Eye (tissue), 1 donor: ENCODE measurements around the gene SMYD3.

Source experiments
- DNase-seq: peaks from one replicate; pipeline ENCODE4 v3.0.0-alpha.2; 2015

SMYD3 gene

DNA sequence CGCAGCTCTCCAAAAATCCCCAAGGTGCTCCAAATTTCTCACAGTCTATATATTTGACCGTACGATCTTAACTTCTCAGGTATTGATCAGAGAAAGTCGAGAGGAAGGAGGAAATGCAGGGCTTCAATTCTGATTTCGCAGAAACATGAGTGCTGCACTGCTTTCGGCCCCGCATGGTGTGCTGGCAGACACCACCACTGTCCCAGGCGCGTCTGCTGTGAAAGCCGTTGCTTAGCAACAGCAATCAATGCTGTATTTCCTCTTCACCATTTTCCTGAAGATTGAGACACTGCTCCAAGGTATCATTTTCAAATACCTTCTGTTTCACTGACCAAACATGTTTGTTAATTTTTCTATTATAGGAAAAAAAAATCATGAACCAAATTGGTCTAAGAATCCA is 296.3 kb downstream of the SMYD3 start:
- peak; percentile 70 for DNase-seq

DNA sequence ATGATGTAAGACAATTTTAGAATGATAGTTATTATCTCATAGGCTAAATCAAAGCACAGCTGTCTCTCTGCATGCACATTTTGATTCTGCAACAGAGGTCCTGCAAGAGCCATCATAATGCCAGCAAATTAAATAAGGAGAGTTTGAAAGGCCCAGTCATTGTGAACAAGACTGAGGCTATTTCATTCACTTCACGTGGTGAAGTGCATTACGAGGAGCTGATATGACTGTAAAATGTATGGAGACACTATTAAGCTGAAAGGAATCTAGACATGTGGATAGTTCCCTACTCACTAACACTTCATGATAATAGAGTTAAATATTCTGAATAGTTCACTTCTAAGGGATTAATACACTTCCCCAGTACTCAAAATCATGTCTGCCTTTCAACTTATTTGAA is 299.0 kb downstream of the SMYD3 start:
- no peak for DNase-seq

DNA sequence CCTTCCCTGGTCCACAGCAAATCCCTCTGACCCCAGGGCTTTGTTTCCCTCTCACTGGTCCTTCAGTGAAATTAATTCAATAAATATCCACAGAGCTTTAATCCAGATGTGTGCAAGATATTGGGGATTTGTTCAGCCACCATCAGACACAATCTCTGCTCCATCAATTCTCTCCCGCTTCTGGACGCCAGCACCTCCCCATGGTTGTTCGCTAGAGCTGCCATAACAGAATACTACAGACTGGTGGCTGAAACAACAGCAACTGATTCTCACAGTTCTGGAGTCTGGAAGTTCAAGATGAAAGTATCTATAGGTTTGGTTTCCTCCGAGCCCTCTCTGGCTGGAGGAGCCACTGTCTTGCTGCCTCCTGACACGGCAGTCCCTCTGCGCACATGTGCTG is 303.9 kb downstream of the SMYD3 start:
- no peak for DNase-seq

DNA sequence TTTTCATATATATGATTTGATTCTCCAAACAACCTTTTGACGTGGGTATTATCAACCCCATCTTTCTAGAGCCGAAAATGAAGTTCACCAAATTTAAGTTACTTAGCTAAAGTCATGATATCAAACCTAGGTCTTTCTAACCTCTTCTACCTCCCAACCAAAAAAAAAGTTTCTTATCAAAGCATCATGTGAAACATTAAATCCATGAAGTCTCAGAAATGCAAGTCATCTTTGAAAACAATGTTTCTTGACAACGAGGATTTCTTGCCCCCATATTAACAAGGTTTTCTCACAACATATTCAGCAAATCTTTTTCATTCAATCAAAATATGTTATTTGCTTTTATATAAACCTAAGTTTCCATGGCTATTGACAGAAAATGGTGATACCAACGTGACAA is 306.3 kb downstream of the SMYD3 start:
- DNase-seq = no peak

DNA sequence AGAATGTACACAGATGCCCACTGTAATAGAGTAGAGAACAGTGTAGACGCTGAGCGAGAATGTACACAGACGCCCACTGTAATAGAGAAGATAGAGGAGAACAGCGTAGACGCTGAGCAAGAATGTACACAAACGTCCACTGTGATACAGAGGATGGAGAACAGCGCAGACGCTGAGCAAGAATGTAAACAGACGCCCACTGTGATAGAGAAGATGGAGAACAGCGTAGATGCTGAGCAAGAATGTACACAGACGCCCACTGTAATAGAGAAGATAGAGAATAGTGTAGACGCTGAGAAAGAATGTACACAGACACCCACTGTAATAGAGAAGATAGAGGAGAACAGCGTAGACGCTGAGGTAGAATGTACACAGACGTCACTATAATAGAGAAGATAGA is 306.9 kb downstream of the SMYD3 start:
- no peak for DNase-seq

DNA sequence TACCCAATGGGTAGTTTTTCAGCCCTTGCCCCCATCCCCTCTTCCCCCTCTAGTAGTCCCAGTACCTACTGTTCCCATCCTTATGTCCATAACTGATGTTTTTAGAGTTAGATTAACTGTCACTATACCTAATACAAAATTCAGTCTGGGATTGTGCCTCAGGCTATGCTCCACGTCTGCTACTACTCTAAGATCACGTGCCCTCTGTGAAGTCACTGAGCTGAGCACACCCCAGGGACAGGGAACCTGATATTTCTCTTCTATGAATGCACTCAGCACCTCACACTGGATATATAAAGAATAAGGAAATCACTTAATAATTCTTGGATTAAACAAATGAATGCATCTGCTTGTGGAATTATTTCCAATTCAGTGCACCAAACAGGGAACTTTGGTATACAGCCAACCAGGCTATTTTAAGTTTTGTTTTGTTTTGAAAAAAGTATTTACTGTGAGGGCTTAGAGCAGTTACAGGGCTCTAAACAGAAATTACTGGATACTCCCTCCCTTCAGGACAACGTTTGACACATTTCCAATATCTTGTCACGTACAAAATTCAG is 307.9 kb downstream of the SMYD3 start:
- peak; percentile 76 for DNase-seq

DNA sequence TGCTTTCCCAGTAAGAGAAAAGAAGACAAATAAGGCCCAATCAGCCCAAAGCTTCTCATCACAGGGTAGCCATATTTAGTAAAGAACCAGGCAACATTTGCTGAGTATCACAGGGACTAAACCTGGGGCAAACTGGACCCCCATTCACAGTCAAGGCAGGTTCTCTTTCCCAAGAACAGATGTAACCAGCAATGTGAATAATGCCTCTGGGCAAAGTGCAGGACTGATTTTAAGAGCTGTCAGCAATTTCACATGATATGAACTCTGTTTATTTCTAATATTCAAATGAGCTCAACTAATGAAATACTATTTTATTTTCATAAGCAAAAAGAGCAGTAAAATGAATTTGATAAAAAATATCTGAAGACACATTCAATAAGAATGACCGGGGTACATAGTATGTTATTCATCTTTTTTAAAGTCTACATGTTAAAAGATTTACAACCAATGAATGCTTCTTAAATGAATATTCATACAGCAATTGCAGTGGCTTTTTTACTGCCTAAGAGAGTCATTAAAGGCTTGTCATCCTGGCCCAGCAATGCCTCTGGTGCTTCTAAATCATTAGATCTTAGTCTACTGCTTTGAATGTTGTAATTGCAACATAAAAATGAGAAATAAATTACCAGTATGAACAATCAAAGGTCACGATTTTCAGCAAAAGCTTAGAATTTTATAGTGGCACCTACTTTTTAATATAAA is 308.8 kb downstream of the SMYD3 start:
- DNase-seq = no peak

DNA sequence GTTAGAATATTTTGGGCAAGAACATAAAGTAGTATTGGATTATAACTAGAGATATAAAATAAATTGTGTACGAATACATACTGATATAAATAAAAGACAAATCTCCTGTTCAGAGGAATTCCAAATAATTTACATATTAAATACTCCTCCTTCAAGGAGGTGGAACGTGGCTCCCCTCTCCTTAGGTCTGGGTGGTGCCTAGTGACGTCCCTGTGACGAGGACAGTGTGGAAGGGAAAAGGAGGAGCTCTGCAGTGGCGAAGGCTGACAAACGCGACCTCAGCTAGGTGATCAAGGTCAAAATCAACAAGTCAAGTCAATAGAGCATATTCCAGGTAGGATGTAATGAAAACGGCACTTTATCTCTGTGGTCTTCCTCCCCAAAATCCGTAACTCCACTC is 310.0 kb downstream of the SMYD3 start:
- no peak for DNase-seq

DNA sequence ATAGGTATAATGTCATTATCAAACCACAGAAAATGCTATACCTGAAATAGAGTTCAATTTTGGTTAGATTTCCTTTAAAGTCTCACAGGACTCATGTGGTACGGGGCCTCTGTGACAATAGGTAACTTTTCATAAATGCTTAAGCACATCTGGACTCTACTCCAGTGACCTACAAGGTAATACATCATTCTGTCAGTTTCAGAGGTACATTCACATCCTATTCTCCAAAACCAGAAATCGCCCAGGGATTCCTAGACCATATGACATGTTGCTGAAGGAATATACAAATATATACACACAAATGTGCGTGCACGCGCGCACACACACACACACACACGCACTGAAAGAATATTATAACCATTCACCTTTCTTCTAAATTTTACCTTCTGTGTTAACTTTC is 311.8 kb downstream of the SMYD3 start:
- no peak for DNase-seq

DNA sequence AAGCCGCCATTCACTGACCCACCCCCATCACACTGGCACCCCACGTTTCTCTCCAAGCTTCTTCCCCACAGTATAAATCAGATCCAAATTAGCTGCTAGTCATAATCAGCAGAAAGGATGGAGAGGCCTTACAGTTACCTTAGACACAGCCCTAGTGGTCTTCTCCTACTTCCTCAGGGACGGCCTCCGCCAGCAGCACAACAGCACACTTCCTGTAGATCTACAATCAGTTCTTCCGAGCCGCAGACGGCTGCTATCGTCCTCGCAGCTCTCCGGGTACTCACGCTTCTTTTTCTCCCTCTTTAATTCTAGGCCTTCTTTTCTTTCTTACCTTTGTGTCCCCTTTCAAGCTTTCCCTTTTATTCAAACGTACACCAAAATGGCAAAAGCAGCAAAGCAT is 313.5 kb downstream of the SMYD3 start:
- no peak for DNase-seq

DNA sequence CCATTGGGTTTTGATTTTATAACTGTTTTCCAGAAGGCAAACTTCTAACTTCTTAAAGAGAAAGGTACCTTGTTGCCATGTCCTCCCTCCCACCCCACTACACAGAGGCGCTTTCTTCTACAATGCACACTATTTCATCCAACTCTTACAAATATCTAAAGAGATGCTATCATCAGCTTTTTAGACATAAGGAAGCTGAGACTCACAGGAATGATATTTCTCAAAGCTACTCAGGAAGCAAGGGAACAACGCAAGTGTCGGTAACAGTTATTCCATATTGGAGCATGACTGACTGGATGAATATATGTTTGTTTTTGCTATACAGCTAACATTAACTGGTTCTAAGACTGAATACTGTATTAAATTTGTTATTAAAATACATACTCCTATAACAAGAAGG is 318.0 kb downstream of the SMYD3 start:
- no peak for DNase-seq

DNA sequence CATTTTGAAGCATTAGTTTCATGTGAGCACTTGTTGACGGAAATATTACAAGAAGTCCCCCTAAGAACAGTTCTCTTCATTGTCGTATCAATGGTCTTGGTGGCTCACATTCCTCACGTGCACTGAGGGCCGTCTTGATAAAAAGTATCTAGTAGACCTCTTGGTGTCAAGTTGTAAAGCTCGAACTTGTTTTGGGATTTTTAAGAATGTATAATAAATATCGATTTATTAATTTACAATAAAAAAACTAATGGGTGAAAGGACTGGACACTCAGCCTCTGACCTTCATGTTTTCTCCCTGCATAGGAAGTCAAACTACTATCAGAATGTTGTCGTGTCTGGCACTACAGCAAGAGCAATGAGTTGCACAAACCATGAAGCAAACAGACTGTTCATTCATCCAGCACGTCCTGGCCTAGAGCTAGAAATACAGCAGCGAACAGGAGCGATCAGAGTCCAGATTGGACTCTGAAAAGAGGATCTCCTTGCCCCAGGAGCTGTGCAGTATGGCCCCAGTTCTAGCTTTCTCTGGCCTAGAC is 319.2 kb downstream of the SMYD3 start:
- no peak for DNase-seq

DNA sequence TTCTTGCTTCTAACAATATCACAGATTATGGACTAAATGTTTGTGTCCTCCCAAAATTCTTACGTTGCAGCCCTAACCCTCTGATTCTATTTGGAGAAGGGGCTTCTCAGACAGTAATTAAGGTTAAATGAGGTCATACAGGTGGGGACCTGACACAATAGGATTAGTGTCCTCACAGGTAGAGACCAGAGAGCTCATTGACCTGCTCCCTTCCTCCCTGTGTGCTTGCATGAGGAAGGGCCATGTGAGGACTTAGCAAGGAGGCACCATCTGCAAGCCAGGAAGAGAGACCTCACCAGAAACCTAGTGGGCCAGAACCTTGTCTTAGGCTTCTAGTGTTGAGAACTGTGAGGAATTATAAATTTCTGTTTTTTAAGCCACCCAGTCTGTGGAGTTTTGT is 322.6 kb downstream of the SMYD3 start:
- DNase-seq = no peak

DNA sequence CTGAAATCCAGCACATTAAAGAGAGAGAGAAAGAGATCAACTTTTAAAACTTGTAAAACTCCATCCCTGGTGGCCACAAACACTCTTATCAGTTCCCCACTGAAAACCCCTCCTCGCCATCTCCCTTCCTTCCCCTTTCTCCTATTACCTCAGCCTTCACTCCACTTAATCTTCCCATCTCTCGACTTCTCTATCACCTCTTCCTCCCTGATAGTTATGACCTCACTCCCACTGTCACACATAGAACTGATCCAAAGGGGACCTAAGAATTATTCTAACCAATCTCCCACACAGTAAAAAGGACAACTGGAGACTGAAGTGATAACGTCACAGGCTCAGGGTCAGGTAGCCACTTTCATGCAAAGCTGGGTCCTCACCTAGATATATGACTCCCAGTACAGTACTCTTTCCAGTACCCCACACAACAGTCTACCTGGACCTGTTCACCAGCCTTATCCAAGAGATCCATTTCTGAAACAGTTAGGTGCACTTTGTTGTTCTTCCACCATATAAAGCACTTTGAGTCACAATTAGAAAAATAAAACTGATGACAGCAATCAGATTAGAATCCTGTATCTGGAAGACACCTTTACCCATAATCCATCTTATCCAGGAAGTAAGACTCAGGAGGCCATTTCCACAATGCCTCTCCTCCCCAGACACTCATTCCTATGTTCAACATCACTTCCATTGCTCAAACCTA is 324.8 kb downstream of the SMYD3 start:
- DNase-seq = no peak

DNA sequence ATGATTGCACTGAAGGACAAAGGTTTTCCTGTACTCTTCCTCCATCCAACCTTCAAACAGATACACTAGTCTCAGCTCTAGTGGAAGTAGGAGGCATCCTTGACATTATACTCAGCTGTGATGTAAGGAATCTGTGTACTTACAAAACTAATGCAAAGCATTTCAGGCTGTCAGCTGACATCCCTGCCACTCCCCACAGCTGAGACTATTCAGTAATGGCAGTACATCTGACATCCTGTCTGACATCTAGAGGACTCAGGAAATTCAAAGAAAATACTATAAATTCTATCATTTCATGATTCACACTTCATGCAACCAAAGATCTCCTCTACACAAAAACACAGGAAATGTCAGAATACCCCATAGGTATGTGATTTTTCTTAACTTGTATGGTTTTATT is 325.8 kb downstream of the SMYD3 start:
- peak; percentile 49 for DNase-seq

DNA sequence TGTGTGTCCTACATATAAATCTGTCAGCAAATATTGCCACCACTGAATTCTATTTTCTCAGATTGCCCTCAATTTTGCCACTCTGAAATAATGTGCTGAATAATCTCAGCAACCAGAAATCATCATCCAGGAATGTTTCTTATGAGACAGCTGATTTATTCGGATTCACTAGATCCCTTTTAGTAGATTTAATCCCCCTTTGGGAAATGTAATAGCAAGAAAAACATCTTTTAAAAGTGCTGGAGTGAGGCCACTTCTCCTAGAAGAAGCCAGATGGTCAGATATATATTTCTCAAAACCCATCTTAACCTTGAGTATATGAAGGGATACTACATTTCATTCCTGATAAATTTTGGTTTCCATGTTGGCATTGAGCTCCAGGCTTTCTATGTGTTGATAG is 327.7 kb downstream of the SMYD3 start:
- no peak for DNase-seq

DNA sequence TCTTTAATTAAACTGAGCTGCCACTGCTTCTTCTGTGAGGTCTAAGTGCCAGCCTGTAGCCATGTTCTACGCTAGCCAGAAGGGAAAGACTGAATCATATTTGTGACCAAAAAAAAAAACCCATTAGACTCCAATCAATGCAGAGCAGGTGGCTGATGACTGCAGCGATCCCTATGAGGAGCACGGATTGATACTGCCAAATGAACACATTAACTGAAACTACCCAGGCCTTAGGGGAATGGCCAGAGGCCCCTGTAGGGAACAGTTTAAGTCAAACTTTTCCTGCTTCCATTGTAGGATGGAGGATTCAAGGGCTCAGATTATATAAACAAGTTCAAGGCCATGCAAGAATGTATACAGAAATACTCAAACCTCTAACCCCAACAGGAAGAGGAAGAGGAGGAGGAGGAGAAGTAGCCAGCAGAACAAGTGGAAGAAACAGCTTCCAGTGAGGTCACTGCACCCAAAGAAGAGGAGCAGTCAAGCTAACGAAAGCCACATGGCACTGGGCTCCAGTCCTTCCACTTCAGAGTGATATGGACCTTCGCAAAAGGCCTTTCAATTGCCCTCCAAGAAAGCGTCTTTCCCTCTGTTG is 328.3 kb downstream of the SMYD3 start:
- peak; percentile 41 for DNase-seq

DNA sequence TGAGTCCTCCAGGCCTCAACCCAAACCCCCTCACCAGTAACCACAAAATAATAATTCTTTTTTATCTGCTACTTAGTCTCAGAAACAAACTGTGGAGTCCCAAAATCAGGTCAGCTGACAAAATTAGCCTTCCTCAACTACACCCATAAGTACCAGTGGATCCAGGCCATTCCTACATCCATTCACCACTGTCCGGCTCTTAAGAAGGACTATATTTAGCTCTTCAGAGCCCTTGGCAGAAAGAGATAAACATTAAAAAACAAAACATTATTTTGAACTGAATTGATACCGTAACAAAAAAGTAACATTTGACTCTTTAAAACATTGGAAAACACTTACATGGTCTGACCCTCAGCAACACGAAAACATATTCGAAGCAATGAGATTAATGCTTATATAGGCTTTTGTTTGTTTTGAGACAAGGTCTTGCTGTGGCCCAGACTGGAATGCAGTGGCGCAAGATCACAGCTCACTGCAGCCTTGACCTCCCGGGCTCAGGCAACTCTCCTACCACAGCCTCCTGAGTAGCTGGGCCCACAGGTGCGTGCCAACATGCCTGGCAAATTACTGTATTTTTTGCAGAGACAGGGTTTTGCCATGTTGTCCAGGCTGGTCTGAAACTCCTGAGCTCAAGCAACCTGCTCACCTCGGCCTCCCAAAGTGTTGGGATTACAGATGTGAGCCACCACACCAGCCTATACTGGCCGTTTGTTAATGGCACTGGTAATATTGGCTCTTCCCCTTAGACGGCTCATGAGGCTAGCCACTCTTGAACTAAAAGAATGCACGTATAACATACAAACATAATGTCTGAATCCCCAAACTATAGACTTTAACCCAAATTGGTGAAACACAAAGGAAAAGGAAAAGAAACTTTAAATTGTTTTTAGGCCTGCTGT is 330.7 kb downstream of the SMYD3 start:
- no peak for DNase-seq

DNA sequence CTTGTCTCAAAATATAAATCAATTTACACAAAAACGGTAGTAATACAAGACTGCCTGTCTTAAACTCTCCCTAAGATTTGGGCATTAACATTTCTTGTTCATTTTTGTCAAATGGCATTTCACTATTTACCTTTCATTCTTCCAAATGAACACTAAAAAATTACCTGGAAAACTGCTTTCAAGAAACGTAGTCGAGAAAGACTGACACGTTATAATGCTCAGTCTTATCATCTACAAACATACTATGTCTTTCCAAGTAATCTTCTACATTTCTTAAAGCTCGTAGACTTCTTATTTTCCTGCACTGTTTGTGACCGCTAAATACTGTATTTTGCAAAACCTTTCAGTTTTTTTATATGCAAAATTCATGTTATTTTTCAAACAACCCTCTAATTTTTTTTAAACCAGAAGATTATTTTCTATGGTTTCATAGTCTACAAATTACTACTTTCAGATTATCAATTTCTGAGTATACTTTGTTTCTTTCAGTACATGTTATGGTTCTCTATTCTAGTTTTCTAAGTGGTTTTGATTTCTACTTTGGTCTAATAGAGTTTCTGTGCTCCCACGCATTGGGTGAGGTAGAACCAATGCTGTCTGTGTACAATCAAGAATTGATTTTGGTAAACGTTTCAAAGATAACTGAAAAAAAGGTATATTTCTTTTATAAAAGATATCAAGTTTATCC is 336.4 kb downstream of the SMYD3 start:
- DNase-seq = no peak

DNA sequence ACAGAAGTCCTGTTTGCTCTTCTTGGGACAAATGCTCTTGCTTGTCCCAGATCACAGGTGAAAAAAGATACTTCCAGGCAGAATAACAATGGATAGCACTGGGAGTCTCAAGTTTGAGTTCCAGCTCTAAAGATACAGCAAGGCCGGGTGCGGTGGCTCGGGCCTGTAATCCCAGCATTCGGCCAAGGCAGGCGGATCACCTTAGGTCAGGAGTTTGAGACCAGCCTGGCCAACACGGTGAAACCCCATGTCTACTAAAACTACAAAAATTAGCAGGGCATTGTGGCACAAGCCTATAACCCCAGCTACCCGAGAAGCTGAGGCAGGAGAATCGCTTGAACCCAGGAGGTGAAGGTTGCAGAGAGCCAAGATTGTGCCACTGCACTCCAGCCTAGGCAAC is 337.6 kb downstream of the SMYD3 start:
- DNase-seq = no peak

DNA sequence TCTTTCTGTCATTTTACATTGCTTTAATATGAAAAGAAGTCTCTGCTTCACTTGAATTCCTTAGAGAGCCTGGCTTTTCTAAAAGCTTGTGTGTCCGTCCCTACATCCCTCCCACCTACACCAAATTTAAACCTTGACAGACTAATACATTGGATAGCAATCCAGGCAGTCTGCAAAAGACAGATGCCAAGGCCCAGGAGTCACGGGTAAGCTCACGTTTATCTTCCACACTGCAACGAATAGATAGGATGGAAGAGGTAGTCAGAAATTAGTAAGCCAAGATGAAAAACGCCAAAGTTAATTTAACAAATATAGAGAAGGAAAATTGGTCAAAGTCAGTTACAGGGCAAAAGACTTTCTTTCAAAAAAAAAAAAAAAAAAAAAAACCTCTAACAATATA is 338.1 kb downstream of the SMYD3 start:
- no peak for DNase-seq

DNA sequence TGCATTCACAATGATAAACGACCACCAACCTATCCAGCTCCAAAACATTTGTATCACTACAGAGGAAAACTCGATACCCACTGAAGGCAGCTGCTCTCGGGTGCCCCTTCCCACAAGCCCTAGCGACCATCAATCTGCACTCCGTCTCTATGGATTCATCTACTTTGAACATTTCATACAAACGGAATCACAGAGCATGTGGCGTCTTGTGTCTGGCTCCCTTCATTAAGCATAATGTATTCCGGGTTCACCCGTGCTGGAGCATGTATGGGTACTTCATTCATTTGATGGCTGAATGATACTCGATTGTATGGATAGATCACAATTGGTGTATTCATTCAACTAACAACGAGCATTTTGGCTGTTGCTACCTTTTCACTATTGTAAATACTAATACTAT is 340.2 kb downstream of the SMYD3 start:
- DNase-seq = no peak
